Measurements from ENCODE around the gene CEP120. TPM values are rescaled to one million over a fixed set of nuclear protein-coding genes. Genes with fewer than 3 reads are reported as not detected.
"Not testable (repeated sequence)": the region's sequence is repeated elsewhere in the genome, so short reads cannot be mapped to it uniquely, and the experiment has no call there.

Gene CEP120
- total RNA-seq, 4 donors from 2014 or later = 14.3 to 24.1 (median 15.8) TPM

DNA sequence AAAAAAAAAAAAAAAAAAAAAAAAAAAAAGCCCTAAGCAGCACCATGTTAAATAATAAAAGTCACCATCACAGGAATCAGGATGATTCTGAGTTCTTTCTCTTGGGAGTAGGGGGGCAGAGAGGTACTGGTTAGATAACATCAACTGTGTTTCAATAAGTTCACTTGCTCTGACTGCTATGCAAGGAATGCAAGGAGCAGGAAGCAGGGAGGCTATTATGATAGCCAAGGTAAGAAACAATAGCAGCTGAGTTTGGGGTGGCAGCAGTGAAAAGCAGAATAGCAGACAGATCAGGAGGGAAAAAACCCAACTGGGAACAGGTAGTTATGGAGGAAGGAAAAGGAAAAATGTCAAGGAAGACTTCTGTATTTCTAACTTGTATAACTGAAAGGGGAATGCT is 8.2 kb downstream of the CEP120 start:
- intact Hi-C loops (cut with DNase I) = no loop called here
- DNase-seq (ENCODE audit: extremely low spot score) = no peak
- no peak for TF ChIP-seq POLR2AphosphoS5 (IDR thresholded peaks at IDR 0.05)
- TF ChIP-seq, protein P1, sequence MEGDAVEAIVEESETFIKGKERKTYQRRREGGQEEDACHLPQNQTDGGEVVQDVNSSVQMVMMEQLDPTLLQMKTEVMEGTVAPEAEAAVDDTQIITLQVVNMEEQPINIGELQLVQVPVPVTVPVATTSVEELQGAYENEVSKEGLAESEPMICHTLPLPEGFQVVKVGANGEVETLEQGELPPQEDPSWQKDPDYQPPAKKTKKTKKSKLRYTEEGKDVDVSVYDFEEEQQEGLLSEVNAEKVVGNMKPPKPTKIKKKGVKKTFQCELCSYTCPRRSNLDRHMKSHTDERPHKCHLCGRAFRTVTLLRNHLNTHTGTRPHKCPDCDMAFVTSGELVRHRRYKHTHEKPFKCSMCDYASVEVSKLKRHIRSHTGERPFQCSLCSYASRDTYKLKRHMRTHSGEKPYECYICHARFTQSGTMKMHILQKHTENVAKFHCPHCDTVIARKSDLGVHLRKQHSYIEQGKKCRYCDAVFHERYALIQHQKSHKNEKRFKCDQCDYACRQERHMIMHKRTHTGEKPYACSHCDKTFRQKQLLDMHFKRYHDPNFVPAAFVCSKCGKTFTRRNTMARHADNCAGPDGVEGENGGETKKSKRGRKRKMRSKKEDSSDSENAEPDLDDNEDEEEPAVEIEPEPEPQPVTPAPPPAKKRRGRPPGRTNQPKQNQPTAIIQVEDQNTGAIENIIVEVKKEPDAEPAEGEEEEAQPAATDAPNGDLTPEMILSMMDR (IDR thresholded peaks at IDR 0.05) = no peak
- TF ChIP-seq POLR2A (IDR thresholded peaks at IDR 0.05; ENCODE audit: low read depth) = no peak
- no peak for TF ChIP-seq EP300 (IDR thresholded peaks at IDR 0.05)
- Histone ChIP-seq H3K4me1 (peaks cover 0 to 5% (median 0%) of the 10 kb centered on the region in 4 donors), H3K27ac (replicated peaks in 1 of 4) (no peak overlapping the region), H3K4me3 (no peak overlapping the region), H3K9me3 (no peaks in the 10 kb centered on the region), H3K36me3 (peaks cover 12 to 61% (median 32%) of the 10 kb centered on the region in 4 donors), H3K27me3 (no peaks in the 10 kb centered on the region)

DNA sequence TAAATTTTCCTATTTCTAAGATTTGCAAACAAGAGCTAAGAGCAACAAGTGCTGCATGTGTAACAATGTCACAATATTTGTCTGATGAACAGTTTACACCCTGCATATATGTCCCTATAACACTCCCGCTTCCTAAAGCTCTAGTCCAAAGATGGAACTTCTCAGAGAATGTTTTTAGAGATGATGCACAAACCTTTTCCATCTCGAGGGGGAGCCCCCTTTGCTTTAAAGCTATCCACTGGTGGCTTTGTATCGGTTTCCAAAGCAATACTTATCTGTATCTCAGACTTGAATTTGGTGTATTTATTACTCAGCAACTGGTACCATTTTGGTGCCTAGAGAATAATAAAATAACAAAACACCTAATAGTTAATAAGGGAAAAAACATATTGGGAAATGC is 11.0 kb downstream of the CEP120 start:
- H3K9me3 ChIP-seq = no peaks in the 10 kb centered on the region
- TF ChIP-seq EP300 (IDR thresholded peaks at IDR 0.05) (no peak), POLR2A (IDR thresholded peaks at IDR 0.05; ENCODE audit: low read depth) (no peak), POLR2AphosphoS5 (IDR thresholded peaks at IDR 0.05) (no peak)
- peaks cover 16 to 68% (median 27%) of the 10 kb centered on the region in 4 donors for H3K36me3 ChIP-seq
- intact Hi-C loops (cut with DNase I) = no loop called here
- 89% methylated on average over 3 of the region's 3 CpGs for WGBS
- no peak for DNase-seq (ENCODE audit: extremely low spot score)
- H3K4me3 ChIP-seq = no peak overlapping the region
- no peaks in the 10 kb centered on the region for H3K4me1 ChIP-seq
- H3K27me3 ChIP-seq = no peaks in the 10 kb centered on the region
- no peak overlapping the region for H3K27ac ChIP-seq (replicated peaks in 1 of 4)

DNA sequence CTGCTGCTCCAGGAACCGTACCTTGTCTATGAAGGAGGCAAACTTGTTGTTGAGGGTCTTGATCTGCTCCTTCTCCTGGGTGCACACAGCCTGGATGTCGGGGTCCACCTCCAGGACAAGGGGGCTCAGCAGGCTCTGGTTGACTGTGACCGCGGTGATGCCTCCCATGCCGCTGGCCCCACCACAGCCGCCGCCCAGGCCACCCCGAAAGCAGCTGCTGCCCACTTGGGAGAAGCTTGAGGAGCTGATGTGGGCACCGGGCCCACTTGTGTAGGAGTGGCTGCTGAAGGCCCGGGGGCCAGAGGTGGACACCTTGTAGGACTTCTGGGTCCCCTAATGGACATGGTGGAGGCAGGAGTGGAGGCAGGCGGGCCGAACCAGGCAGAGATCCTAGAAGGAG is 21.2 kb downstream of the CEP120 start:
- WGBS = 98% methylated on average over 12 of the region's 12 CpGs
- H3K9me3 ChIP-seq; H3K4me1 ChIP-seq; H3K27ac ChIP-seq (replicated peaks in 1 of 4); H3K27me3 ChIP-seq; DNase-seq (ENCODE audit: extremely low spot score); intact Hi-C loops (cut with DNase I); H3K4me3 ChIP-seq: not testable (repeated sequence)
- H3K36me3 ChIP-seq = peaks cover 24 to 72% (median 51%) of the 10 kb centered on the region in 4 donors

DNA sequence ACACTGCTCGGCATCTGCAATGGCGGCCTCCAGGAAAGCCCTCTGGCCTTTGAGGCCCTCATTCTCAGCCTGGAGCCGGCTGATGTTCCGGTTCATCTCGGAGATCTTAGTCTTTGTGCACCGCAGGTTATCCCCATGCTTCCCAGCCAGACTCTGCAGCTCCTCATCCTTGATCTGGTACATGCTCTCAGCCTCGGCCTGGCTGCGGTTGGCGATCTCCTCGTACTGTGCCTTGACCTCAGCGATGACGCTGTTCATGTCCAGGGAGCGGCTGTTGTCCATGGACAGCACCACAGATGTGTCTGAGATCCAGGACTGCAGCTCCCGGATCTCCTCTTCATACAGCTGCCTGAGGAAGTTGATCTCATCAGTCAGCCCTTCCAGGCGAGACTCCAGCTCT is 21.9 kb downstream of the CEP120 start:
- no peak for DNase-seq (ENCODE audit: extremely low spot score)
- Histone ChIP-seq H3K9me3 (no peaks in the 10 kb centered on the region), H3K4me3 (no peak overlapping the region), H3K27me3 (no peaks in the 10 kb centered on the region), H3K4me1 (no peaks in the 10 kb centered on the region), H3K36me3 (peaks cover 24 to 79% (median 54%) of the 10 kb centered on the region in 4 donors), H3K27ac (replicated peaks in 1 of 4) (no peak overlapping the region)
- WGBS = 94% methylated on average over 15 of the region's 15 CpGs
- TF ChIP-seq EP300 (IDR thresholded peaks at IDR 0.05) = no peak
- TF ChIP-seq POLR2A (IDR thresholded peaks at IDR 0.05; ENCODE audit: low read depth) = no peak
- TF ChIP-seq POLR2AphosphoS5 (IDR thresholded peaks at IDR 0.05) = no peak
- TF ChIP-seq, protein P1 (IDR thresholded peaks at IDR 0.05) = no peak
- intact Hi-C loops (cut with DNase I) = no loop called here

DNA sequence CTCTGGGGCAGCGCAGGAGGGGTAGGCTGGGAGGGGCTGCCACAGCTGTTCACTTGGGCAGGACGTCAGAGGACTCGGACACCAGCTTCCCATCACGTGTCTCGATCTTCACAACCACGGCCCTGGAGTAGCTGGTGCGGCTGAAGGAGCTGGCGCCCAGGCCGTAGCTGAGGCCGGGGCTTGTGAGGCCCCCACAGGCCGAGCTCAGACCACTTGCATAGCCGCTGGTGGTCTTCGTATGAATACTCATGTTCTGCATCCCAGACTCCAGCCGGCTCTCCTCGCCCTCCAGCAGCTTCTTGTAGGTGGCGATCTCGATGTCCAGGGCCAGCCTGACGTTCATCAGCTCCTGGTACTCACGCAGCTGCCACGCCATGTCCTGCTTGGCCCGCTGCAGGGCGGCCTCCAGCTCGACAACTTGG is 22.3 kb downstream of the CEP120 start:
- H3K9me3 ChIP-seq; H3K4me3 ChIP-seq; H3K27me3 ChIP-seq; intact Hi-C loops (cut with DNase I); DNase-seq (ENCODE audit: extremely low spot score); H3K27ac ChIP-seq (replicated peaks in 1 of 4); H3K4me1 ChIP-seq: not testable (repeated sequence)
- H3K36me3 ChIP-seq = peaks cover 24 to 82% (median 54%) of the 10 kb centered on the region in 4 donors
- WGBS = 97% methylated on average over 19 of the region's 23 CpGs

DNA sequence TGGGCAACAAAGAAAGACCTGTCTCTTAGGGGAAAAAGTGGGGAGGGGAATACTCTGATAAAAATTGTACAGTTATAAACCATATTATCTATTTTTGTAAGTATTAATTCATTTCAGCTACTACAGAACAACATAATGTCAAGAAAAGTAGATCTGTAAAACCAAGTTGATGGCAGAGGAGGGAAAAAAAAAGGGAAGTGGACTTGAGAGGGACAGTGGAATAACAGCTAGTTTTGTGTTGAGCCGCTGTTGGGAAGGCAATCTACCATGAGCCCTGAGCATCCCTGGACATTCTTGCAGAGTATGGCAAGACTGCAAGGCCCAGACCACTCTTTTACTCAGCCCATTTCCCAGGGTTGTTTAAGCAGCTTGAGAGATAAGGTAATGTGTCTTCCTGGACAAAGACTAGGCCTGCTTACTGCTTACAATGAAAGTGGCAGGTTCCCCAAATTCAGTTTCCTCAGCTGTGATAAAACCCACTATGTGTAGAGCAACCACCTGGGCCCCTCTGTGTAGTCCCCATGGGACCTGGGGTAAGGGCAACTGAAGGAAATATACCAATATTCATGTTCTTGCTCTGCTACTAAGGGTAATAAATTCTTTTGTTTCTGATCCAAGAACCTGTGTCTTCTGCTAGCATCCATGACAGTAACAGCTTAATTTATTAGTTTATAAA is 25.0 kb downstream of the CEP120 start:
- no peak overlapping the region for H3K27ac ChIP-seq (replicated peaks in 1 of 4)
- no peaks in the 10 kb centered on the region for H3K9me3 ChIP-seq
- H3K36me3 ChIP-seq = peaks cover 24 to 69% (median 49%) of the 10 kb centered on the region in 4 donors
- no peak for TF ChIP-seq EP300 (IDR thresholded peaks at IDR 0.05)
- no peak for TF ChIP-seq POLR2AphosphoS5 (IDR thresholded peaks at IDR 0.05)
- TF ChIP-seq, protein P1 (IDR thresholded peaks at IDR 0.05) = no peak
- TF ChIP-seq POLR2A (IDR thresholded peaks at IDR 0.05; ENCODE audit: low read depth) = no peak
- WGBS = 100% methylated on average over 1 of the region's 1 CpG
- no peak overlapping the region for H3K4me3 ChIP-seq
- DNase-seq (ENCODE audit: extremely low spot score) = no peak
- intact Hi-C loops (cut with DNase I) = no loop called here
- H3K4me1 ChIP-seq = no peaks in the 10 kb centered on the region
- H3K27me3 ChIP-seq = no peaks in the 10 kb centered on the region

Measured in esophagus muscularis mucosa (tissue), 4 donors.